Hematopoietic multipotent progenitor cell (in vitro differentiated cells): Measurements from ENCODE around the gene BAK1. TPM values are rescaled to one million over a fixed set of nuclear protein-coding genes. Genes with fewer than 3 reads are reported as not detected.

Source experiments
- DNase-seq, 3 donors: peaks; one replicate each; pipeline ENCODE4 v3.0.0-alpha.2; 2011 to 2015; ENCODE audit warnings: low read depth in 2 of 3, low spot score in 2 of 3
- total RNA-seq: library from RNA; depleted of rRNA; stranded (reverse); fragments of >200 nt; gene quantifications from one replicate; pipeline ENCODE4 v1.2.3, GENCODE V29; 2012

The BAK1 gene
- 27.5 TPM for total RNA-seq

DNA sequence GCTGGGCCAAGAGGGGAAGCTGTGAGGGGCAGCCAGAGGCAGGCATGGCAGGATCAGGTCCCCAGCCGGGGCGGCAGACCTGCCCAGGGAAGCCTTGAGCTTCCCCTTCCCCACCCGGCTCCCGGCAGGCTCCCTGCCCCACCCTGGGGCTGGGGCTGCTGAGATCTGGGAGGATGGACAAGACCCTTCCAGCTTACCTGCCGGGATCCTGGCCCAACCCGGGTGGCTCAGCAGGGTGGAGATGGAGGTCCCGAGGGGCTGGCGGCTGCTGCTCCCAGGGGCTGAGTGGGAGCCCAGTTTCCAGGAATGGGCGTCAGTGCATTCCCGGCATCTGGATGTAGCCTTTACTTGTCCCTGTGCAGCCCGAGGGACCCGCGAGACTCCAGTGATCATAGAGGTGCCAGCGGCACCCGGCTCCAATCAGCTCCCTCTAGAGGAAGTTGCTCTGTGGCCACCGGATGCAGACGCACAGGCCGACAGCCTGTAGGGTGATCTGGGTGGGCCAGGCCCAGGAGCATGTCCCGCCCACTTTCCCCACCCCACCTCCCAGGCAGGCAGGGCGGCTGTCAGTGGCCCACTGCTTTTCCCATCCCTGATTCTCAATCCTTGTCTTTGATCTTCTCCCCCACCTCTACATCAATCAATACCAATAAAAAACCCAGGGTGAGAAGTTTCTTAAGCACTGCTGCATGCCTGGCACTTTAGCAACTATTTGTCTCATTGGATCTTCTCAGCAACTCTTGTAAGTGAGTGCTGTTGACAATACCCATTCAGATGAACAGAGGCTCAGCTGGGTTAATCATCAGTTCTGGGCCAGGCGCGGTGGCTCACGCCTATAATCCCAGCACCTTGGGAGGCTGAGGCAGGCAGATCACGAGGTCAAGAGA is at the start of gene BAK1:
TSS of gene BAK1 (minus strand) at position 449 of the 887 bp plus-strand sequence. CDS start 2,672 bp downstream, outside the sequence.
- peak; percentile 64 to 88 (median 85) for DNase-seq

DNA sequence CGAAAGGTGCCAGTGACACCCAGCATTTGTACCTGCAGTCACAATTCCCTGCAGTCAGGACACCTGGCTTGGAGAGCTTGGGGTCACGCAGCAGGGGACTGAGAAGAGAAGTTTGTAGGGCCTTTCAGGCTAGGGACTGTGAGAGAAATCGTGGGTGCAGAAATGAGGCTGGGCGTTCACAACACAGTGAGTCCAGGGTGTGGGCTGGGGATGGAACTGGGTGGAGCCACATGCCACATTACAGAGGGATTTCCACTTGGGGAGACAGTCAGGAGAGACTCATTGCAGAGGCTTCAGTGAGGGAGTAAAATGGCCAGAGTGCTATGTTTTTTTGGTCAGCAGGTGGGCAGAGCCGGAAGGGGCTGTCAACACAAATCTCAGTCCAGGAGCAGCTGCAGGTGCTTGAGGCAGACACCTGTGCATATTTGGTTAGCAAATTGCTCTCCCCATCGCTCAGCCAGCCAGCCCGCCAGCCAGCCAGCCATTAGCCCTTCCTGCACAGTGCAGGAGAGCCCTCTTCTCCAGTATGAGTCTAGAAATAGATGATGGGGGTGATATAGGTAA is 48.4 kb upstream of the BAK1 start:
- no peak for DNase-seq

DNA sequence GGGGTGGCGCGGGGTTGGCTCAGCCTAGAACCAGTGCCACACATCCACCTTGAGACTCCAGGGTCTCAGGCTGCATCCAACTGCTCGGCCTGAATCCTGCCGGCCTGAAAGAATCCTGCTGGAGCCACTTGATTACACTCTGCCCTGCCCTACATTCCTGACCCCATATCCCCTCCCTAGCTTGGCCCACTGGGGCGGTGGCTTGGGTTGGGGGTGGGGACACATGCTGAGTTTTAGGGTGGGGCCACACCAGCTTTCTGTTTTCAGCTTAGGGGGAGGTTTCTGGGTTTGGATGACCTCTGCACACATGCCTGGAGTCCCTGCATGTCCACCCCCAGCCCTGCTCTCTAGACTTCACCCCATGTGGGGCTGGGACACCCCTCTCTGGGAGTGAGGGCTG is 47.8 kb upstream of the BAK1 start:
- DNase-seq = no peak

DNA sequence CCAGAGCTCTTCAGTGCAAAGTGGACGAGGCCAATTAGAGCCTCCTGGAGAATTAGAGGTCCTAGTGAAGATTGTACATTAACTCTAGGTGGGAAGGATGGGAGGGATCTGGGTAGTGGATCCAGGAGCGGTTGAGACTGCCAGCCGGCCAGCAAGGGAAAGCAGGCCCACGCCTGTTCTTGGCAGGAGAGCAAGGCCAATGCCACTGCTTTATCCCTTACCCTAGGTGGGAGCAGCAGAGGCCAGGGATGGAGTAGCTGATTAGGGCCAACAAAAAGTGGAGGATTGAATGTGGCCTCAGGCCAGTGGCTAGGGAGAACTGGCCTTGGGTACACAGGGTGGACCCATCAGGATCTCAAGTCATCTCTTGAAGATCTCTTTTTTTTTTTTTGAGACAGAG is 44.8 kb upstream of the BAK1 start:
- DNase-seq = no peak

DNA sequence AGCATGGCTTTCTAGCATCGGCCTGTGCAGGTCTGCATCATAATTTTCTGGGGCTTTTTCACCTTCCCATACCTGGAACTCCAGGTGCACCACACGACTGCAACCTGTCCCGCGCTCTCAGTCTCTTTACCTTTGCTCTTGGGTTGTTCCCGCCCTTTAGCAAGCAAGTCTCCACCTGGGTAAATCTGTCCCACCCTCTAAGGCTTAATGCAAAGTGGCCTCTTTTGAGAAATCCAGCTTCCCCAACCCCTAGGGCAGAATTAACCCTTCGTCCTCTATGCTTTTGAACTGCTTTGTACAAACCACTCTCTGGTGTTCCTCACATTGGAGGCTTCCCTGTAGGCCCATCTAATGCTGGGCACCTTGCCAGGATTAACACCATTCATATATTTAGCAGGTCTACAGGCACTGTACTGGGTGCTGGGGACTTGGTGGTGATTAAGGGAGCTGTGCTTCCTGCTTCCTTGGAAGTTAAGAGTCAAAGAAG is 43.9 kb upstream of the BAK1 start:
- DNase-seq = no peak

DNA sequence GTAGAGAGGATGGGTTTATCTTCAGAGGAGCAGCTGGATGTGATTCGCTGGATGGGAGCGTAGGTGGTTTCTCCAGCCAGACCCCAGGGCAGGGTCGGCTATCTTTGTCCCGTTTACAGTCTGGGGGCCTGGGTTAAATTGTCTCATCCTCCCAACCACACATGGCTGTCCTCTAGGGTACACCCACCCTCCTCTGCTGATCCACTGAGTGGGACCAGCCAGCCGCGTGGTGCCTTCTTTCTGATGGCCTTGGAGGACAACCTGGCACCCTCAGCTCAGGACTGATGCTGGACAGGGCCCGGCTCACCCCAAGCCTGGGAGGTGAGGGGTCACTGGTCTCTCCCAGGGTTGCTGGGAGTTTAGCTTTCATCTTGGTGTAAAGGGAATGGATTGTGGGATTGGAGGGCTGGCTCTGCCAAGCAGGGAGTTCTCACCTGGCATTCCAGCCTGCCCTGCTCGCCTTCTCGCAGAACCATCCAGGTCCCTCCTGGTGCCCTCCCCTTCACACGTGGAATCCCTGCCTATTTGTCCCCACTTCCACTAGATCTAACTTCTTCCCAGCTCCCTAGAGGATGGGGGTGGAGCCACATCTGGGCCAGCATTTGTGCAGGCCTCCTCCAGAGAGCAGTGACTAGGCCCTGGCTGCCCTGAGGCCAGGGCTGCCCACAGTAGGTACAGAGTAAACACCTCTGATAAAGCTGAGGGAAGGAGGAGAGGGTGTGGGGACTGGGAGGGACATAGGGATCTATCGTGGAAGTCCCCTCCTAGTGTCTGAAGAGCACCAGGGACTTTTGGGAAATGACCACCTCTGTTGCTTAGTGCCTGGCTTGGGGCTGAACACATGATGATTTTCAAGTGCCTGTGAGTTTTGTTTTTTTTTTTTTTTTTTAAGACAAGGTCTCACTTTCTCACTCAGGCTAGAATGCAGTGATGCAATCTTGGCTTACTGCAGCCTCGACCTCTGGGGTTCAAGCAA is 42.7 kb upstream of the BAK1 start:
- no peak for DNase-seq

DNA sequence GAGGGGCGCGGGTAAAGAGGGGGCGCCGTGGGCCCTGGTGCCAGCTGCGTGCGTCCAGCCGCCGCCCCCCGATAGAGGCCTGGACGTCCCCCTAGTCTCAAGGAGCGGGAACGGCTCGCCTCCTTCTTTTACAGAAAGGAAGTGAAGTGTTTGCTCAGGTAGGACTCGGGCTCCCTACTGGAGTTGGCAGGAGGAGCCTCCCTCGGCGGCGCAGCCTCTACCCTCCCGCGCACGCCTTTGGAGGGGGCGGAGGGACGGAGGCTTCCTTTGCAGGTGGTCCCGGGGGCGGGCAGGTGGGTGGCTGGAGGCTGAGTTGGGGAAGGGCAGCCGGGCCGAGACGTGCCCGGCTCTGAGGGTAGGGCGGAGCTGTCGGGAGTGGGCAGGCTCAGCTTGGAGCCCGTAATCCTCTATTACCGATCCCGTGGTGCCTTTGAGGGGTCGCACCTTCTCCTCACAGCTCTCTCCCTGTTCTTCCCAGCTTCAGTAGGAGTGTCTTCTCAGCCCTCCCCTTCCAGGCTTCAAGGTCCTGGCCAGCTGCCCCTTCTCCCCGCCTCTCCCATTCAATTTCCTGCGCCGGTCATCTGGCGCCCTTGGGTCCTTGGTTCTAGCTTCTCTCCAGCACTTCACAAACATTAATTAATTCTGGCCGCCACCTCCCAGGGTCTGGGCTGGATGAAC is 41.8 kb upstream of the BAK1 start:
- DNase-seq = no peak

DNA sequence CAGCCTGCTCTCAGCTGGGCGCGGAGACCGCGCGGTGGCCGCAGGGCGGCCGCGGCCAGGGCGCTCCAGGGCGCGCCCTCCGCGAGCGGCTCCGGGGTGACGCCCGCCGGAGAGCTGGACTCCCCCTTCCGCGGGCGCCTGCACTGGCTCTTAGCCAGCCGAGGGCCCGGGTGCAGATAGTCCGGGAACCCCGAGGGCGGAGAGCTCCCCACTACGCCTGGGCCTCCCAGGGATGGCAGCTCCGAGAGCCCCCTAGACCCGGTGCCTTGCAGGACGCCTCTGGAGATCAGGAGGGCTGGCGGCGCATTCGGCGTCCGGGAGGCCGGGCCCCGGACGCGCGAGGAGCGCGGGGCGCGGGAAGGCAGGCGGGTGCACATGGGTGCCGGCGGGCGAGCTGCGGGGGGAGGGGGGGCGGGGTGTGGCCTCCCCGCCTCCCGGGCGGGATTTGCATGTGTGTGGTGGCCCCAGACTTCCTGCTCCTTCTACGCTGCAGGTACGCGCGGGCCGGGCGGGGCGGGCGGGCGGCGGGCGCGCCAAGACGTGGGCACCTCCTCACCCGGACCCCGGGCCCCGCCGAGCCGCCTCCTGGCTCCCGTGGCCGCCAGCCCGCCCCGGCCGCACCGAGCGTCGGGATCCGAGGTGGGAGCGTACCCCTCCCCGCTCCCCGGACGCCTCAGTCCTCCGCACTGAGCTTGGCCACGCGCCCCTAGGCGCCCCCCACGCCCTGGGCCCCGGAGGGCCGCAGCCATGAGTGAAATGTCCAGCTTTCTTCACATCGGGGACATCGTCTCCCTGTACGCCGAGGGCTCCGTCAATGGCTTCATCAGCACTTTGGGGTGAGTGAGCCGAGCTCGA is 41.0 kb upstream of the BAK1 start, which contains the start of gene ITPR3:
TSS of gene ITPR3 (plus strand) at position 467 of the 855 bp plus-strand sequence. CDS start at position 748, 281 bp downstream.
- DNase-seq = peak; percentile 36 to 77 (median 45)

DNA sequence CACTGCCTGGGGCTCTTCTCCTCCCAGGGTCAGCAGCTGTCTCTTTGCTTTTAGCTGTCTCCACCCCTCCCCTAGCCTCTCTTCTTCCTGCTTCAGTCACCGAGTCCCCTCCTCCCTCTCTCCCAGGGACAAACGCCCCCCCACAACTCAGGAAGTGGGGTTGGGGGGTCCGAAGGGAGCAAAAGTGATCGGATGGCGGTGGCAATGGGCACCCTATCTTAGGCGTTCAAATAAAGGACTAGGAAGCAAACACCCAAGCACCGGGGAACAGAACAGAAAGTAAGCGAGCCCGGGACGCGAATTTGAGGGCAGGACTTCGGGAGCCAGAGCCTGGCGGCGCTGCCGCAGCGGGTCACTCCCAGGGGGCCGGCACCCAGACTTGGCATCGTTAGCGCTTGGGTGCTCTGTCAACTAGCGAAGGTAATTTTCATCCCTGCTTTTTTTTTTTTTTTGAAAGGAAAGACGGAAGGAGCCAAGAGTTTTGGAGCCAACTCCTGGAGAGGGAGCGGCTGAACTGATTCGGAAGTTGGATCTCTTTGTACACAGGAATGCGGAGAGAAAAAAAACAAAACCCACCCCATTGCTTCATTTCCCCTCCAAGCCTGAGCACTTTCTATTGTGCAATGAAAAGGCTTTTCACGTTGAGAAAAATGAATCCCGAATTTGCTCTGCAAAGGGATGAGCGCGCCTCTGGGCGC is 40.2 kb upstream of the BAK1 start:
- DNase-seq = peak in 1 of 3 donors; percentile 43

DNA sequence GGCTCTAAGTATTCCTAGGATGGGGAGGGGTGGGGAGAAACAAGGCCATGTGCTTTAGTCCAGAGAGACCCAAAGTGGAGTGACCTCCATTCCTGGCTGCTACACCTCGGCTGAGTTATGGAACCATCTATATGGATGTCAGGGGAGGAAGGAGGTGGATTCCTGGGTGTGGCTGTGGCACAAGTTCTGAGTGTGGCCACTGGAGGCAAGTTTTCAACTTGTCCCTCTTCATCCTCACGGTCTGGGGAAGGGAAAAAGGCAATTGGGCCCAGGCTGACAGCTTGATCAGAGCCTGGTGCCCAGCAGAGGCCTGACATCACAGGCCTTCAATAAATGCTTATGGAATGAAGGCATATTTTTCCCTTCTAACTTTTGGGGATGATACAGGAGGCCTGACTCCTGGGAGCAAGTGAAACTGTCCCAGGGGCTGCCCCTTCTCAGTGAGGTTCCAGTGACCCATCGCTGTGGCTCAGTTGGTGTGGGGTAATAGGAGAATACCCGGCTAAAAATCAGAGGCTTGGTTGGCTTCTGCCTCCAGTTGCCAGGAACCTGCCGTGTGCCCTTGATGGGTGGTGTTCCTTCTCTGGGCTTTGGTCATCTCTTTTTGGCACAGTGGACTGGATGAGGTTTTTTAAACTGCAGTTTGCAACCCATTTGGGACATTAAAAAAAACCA is 39.2 kb upstream of the BAK1 start:
- DNase-seq = no peak

DNA sequence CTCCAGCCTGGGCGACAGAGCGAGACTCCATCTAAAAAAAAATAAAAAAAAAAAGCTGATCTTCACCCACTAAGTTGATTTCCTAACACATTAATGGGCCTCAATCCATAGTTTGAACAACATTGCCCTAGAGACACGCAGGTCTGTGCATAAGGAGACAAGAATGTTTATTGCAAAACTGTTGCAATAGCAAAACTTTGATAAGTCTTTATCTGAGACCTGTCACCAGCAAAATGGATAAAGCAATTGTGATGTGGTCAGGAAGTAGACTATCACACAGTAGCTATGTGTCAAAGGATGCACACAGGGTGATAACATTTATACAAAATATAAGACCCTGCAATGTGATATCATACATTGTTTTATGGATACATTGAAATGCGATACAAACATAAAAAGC is 36.8 kb upstream of the BAK1 start:
- DNase-seq = no peak

DNA sequence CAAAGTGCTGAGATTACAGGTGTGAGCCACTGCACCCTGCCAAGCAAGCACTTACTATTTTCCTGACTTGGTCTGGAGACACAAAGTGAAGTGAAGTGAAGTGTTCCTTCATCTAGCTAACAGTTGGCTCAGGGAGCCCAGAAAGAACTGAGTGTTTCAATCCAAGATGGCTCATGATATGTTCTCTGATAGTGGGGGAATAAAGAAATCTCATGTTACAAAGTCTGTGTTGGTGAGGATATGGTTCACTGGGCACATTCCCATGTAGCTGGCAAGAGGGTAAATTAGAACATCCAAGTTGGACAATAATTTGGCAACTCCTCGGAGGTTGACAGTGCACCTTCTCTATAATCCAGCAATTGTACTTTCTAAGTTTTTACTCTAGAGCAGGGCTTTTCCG is 36.0 kb upstream of the BAK1 start:
- no peak for DNase-seq

DNA sequence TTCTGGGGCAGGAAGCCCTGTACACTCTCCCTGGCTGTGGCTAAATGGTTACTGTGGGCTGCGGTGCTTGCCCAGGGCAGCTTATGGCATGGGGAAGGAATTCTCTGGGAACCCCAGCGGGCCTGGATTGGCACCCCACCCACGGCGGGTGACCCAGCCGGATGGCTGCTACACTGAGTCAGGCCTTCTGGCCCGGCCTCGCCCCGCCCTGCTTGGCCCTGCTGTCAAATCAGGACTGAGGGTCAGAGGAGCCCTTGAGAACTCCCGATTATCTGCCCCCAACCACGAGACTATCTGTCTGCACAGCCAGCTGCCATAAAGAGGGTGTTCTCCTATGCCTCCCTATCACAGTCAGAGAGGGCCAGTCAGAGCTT is 33.7 kb upstream of the BAK1 start:
- DNase-seq = no peak

DNA sequence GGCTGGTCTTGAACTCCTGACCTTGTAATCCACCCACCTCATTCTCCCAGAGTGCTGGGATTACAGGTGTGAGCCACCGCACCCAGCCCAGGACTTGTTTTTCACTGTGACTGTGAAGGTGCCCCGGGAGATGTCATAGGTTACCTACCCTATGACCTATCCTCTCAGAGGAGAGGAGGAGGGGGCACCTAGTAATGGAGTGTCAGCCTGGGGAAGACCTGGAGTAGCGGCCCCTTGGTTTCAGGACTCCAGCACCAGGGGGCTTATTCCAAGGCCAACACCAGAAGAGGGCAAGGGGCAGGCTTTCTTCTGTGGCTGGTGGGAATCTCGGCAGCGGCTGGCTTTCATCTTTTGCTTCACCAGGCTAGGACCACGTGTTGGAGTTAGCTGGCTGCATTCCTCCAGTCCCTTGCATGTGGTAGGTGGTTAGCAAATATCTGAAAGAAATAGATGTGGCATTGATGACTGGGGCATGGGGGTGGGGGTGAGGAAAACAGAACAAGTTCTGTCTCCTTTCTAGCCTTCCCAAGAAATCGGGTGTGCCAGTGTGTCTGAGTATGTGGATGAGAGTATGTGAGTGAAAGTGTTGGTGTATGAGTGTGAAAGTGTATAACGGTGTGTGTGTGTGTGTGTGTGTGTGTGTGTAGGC is 33.2 kb upstream of the BAK1 start:
- no peak for DNase-seq

DNA sequence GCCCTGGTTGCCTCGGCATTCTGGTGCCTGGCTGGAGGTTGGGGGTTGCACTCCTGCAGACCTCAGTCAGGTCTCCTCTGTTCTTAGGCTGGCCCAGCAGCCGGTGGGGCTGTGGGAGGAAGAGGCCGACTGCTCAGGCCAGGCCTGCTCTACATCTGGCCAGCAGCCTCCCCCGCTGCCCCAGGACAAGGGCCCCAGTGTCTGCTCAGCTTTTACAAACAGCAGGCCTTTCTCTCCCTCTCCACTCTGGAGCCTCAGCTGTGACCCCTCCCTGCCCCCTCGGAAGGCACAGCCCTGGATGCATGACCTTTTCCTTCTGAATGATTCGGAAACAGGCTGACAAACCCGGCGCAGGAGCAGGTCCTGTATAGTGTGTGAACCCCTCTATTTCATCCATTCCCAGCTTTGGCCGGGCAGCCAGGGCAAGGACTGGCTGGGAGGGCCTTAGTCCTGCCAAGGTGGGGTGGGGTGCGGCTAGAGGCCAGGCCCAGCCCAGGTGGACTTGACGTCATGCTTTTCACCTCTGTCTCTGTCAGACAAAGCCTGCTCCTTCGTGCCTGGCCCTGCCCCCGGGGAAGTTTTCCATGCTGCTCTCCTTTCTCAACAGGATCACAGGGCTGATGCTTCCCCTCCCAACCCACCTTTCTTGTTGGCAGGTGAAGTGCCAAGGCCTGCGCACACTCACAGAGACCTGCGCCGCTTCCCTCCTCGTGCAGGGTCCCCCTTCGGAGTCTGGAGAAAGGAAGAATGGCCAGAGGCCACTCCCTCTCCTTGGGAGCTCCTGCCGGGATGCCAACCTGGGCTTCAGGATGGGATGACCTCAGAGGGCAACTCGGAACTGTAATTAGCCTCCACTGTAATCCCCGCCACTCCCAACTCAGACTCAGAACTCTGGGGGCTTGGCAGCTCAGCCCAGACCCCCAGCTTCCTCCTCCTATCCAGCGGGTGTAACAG is 31.0 kb upstream of the BAK1 start:
- no peak for DNase-seq

DNA sequence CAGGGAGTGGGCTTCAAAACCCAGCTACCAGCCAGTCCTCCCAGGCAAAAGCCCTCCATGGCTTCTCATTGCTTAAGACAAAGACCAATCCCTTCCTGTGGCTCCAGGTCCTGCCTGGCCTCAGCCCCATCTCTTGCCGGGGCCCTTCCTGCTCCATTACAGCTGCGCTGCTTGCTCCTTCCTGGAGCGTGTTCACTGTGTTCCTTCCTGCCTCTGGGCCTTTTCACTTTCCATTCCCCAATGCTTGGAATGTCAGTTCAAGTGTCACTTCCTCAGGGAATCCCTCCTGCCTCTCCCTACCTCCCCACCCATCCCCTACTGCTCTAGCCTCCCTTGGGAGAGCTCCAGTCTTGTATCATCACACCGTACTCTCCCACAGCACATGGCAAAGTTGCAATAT is 30.0 kb upstream of the BAK1 start:
- no peak for DNase-seq

DNA sequence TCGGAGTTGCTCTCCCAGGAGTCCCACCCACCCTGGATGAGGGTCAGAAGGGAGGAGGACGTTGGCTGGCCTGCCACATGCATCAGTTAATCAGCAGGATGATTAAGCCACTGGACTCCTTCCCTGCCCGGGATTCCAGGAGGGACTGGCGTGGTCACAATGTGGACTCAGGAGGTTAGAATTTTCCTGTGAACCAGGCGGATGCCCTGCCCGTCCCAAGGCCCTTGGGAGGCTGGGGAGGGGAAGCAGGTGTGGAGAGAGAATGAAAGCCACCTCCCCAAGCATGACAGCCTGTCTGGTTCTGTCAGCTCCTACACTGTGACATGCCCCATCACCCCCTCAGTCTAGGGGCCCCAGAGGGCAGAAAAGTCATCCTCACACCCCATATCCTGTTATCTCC is 29.5 kb upstream of the BAK1 start:
- DNase-seq = no peak
